Activated T-helper 2 cell treated with anti-CD3 and anti-CD28 coated beads, Interferon-gamma antibody, Interleukin-2, Interleukin-4, amounts not matched to agents 10 μg/mL and 5 μg/mL and 100 μg/mL, durations not matched to agents 14 hours and 24 hours and 36 hours (primary cell): ENCODE results near the gene CCSER2. TPM values are rescaled to one million over a fixed set of nuclear protein-coding genes. Genes with fewer than 3 reads are reported as not detected.

ENCODE experiments used
- DNase-seq: peaks from one replicate; pipeline ENCODE4 v3.0.0; 2021; ENCODE audit warnings: low spot score
- H3K27ac Mint-ChIP-seq: one replicate; pipeline ENCODE4 v1.8.0; 2021; ENCODE audit warnings: mixed read lengths
- H3K27me3 Mint-ChIP-seq: one replicate; pipeline ENCODE4 v1.8.0; 2021; ENCODE audit warnings: low read depth, mixed read lengths
- H3K36me3 Mint-ChIP-seq: one replicate; pipeline ENCODE4 v1.8.0; 2021; ENCODE audit warnings: low read depth, mixed read lengths
- H3K4me1 Mint-ChIP-seq: one replicate; pipeline ENCODE4 v1.8.0; 2021; ENCODE audit warnings: low read depth, mixed read lengths
- H3K4me3 Mint-ChIP-seq: one replicate; pipeline ENCODE4 v1.8.0; 2021; ENCODE audit warnings: low read depth, mild to moderate bottlenecking, moderate library complexity, mixed read lengths
- H3K9me3 Mint-ChIP-seq: one replicate; pipeline ENCODE4 v1.8.0; 2021; ENCODE audit warnings: mixed read lengths
- intact Hi-C: fragments of 100-400 bp; cut with micrococcal nuclease; formaldehyde crosslinking; loops from one replicate; pipeline ENCODE4 v1.15.1; 2023
- total RNA-seq: library from RNA; stranded (reverse); gene quantifications from 2 replicates; pipeline ENCODE4 v1.2.3, GENCODE V29; 2022

The CCSER2 gene
- total RNA-seq, 1 donor from 2014 or later = 41.4 TPM

DNA sequence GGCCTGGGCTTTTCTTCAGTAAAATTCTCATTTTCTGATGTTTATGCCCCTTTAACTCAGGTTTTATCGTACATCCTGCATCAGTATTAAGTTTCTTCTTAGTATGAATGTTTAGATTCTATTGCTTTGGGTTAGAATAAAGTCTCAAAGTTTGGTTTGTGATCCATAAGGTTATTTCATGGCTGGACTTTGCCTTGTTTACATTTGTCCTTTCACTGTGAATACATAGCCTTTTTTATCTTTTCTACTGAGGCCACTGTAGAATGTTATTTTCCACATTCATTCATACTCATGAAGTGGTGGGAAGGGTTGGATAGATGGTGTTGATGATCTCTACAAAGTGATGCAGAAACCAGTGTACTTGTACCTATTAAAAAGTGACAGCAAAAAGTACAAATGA is 59.8 kb downstream of the CCSER2 start:
- no peak overlapping the region for H3K4me3 Mint-ChIP-seq
- intact Hi-C loops = no loop called here
- peaks cover 42% of the 10 kb centered on the region for H3K36me3 Mint-ChIP-seq
- H3K4me1 Mint-ChIP-seq = no peaks in the 10 kb centered on the region
- DNase-seq = no peak
- H3K27ac Mint-ChIP-seq = no peak overlapping the region
- peaks cover 24% of the 10 kb centered on the region for H3K9me3 Mint-ChIP-seq
- H3K27me3 Mint-ChIP-seq = no peaks in the 10 kb centered on the region

- no peak for DNase-seq
- H3K27ac Mint-ChIP-seq = no peak overlapping the region
- no peaks in the 10 kb centered on the region for H3K4me1 Mint-ChIP-seq
- intact Hi-C loops = no loop called here
- peaks cover 26% of the 10 kb centered on the region for H3K36me3 Mint-ChIP-seq
- no peak overlapping the region for H3K4me3 Mint-ChIP-seq
- H3K9me3 Mint-ChIP-seq = peaks cover 2% of the 10 kb centered on the region
- H3K27me3 Mint-ChIP-seq = no peaks in the 10 kb centered on the region
These were observed 62.0 kb downstream of the CCSER2 start for GRCh38 chr10:84390364-84390763.

GRCh38 chr10:84391326-84391725 is 62.9 kb downstream of the CCSER2 start:
- intact Hi-C loops = no loop called here
- no peaks in the 10 kb centered on the region for H3K4me1 Mint-ChIP-seq
- no peak overlapping the region for H3K27ac Mint-ChIP-seq
- peaks cover 26% of the 10 kb centered on the region for H3K36me3 Mint-ChIP-seq
- H3K9me3 Mint-ChIP-seq = no peaks in the 10 kb centered on the region
- H3K27me3 Mint-ChIP-seq = no peaks in the 10 kb centered on the region
- H3K4me3 Mint-ChIP-seq = no peak overlapping the region
- no peak for DNase-seq

DNA sequence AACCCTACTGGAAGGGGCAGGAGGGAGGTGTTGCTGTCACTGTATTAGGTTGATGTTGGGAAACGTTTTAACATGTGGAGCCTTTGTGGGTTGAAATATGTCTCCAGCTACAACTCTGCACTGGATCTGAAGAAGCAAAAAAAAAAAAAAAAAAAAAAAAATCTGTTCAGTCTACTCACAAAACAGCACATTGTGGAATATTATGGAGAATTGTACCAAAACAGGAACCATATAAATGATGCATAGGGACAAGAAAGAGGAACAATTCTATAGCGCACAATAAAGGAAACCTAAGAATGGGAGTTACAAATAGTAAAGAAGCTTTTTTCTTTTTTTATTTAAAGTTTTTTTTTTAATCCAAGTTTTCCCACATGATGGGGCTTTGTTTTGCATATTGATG is 63.8 kb downstream of the CCSER2 start:
- Mint-ChIP-seq H3K27ac (no peak overlapping the region), H3K4me3 (no peak overlapping the region), H3K36me3 (peaks cover 27% of the 10 kb centered on the region), H3K27me3 (no peaks in the 10 kb centered on the region), H3K4me1 (no peaks in the 10 kb centered on the region), H3K9me3 (no peaks in the 10 kb centered on the region)
- intact Hi-C loops = no loop called here
- DNase-seq = no peak

DNA sequence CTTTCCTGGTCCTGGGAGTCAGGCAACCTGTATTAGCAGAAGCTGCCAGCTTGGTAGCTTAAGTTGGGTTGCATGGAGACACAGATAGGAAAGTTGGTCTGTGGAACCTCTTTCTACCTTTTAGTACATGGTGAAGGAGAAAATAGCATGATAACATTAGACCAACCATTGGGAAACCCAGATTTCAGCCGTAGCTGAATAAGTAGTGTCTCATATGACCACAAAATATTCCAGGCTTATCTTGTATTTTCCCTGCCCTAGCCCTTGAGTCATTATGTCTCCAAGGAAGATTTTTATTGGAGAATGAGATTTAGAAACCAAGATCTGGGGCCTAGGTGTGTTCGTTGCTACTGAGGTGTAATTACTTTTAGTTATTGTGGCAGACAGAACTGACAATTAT is 67.2 kb downstream of the CCSER2 start:
- H3K4me1 Mint-ChIP-seq = no peaks in the 10 kb centered on the region
- H3K9me3 Mint-ChIP-seq = peaks cover 16% of the 10 kb centered on the region
- no peak for DNase-seq
- intact Hi-C loops = no loop called here
- no peak overlapping the region for H3K27ac Mint-ChIP-seq
- H3K36me3 Mint-ChIP-seq = peaks cover 45% of the 10 kb centered on the region
- H3K4me3 Mint-ChIP-seq = no peak overlapping the region
- no peaks in the 10 kb centered on the region for H3K27me3 Mint-ChIP-seq

DNA sequence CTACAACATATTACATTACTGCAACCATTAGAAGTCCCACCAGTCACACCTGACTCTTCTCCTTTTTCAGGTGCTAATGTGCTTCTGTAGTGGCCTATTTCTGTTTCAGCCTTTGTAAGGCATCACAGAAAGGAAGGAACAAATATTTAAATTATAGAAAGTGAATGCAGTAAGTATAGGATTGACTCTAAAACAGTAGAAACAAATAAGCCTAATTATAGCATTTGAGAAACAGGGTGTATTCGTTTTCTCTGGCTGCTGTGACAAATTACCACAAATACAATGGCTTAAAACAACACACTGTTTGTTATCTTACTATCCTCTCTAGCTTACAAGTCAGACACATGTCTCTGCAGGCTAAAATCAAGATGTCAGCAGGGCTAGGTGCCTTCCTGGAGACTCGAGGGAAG is 69.4 kb downstream of the CCSER2 start:
- no peak for DNase-seq
- H3K9me3 Mint-ChIP-seq = peaks cover 16% of the 10 kb centered on the region
- H3K4me3 Mint-ChIP-seq = no peak overlapping the region
- intact Hi-C loops = no loop called here
- H3K36me3 Mint-ChIP-seq = peaks cover 51% of the 10 kb centered on the region
- no peaks in the 10 kb centered on the region for H3K27me3 Mint-ChIP-seq
- H3K4me1 Mint-ChIP-seq = no peaks in the 10 kb centered on the region
- no peak overlapping the region for H3K27ac Mint-ChIP-seq

DNA sequence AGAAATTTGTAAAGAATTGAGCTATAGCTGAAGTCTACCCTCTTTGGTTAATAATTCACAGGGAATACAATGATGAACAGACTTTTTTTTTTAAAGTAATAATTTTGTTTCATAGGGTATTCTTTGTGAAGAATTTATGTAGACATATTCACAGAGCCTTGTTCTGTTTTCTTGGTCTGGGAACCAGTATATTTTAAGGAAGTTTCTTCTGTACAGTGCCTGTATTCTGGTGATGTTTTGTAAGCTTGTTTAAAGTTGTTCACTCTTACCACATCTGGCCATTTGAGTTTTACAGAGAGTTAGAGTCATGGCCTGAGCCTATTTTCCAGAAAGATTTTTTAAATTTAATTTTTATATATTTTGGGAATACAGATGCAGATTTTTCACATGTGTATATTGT is 70.3 kb downstream of the CCSER2 start:
- Mint-ChIP-seq H3K9me3 (peaks cover 16% of the 10 kb centered on the region), H3K27ac (no peak overlapping the region), H3K36me3 (peaks cover 55% of the 10 kb centered on the region), H3K4me1 (no peaks in the 10 kb centered on the region), H3K4me3 (no peak overlapping the region), H3K27me3 (no peaks in the 10 kb centered on the region)
- DNase-seq = no peak
- intact Hi-C loops = no loop called here

DNA sequence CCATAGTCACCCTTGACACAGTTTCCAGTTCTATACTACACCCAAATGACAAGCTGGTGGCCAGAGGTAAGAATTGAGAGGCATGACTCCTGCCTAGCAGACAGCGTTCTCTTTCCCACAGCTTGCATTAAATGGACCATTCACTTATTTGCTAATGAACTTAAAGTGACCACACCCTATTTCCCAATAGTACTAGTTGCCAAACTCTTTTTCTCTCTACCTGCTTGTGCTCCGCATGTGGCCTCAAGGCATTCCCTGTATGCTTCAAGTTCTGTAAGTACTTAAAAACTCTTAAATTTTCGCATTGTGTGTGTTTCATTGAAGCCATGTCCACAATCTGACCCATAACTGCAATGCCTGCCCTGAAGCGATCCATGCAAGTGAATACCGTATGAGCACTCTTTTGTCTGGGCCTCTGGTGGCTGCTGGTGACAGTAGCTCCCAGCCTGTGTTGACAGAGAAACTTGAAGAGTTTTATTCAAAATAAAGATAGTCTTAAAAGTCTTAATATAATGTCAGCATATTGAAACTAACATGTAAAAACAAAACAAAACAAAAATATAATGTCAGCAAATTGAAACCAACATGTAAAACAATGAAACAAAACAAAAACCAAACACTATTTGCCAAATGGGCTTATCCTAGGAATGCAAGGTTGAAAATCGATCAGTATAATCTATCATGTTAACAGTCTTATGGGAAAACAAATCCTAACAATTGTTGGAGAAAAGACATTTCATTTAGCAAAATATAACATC is 73.6 kb downstream of the CCSER2 start:
- no peak overlapping the region for H3K4me3 Mint-ChIP-seq
- H3K27me3 Mint-ChIP-seq = no peaks in the 10 kb centered on the region
- intact Hi-C loops = no loop called here
- H3K4me1 Mint-ChIP-seq = peaks cover 17% of the 10 kb centered on the region
- H3K9me3 Mint-ChIP-seq = peaks cover 16% of the 10 kb centered on the region
- no peak overlapping the region for H3K27ac Mint-ChIP-seq
- H3K36me3 Mint-ChIP-seq = peaks cover 49% of the 10 kb centered on the region
- DNase-seq = no peak

GRCh38 chr10:84404783-84405182 is 76.4 kb downstream of the CCSER2 start:
- Mint-ChIP-seq H3K36me3 (peaks cover 42% of the 10 kb centered on the region), H3K27ac (no peak overlapping the region), H3K4me3 (no peak overlapping the region), H3K9me3 (peaks cover 6% of the 10 kb centered on the region), H3K4me1 (peaks cover 19% of the 10 kb centered on the region), H3K27me3 (no peaks in the 10 kb centered on the region)
- intact Hi-C loops = no loop called here
- DNase-seq = no peak

GRCh38 chr10:84405662-84406061 is 77.3 kb downstream of the CCSER2 start:
- H3K27ac Mint-ChIP-seq = no peak overlapping the region
- H3K27me3 Mint-ChIP-seq = no peaks in the 10 kb centered on the region
- H3K4me3 Mint-ChIP-seq = no peak overlapping the region
- DNase-seq = no peak
- peaks cover 19% of the 10 kb centered on the region for H3K4me1 Mint-ChIP-seq
- H3K9me3 Mint-ChIP-seq = peaks cover 11% of the 10 kb centered on the region
- intact Hi-C loops = loop anchor here (1.0 kb wide), 1 partner anchor 42 kb away; no protein-coding TSS in a partner anchor
- H3K36me3 Mint-ChIP-seq = peaks cover 43% of the 10 kb centered on the region

DNA sequence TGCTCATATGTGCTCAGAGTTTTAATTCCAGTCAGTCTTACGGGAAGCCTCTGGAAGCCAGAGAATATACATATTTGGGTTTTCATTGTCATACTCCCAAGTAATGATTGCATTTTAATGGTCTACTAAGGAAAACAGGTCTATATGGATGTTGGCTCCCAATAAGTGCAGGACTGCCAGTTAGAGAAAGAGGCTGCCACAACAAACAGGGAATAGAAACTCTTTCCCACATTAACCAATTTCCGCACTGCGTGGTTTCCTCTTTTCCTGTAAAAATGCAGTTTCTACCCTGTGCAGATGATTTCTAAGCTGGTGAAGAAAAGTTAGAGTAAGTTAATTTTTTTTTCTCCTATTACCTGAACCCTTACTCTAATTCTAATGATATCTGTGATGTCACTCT is 78.2 kb downstream of the CCSER2 start:
- no peak for DNase-seq
- H3K9me3 Mint-ChIP-seq = peaks cover 20% of the 10 kb centered on the region
- H3K27ac Mint-ChIP-seq = no peak overlapping the region
- peaks cover 19% of the 10 kb centered on the region for H3K4me1 Mint-ChIP-seq
- H3K36me3 Mint-ChIP-seq = peaks cover 48% of the 10 kb centered on the region
- intact Hi-C loops = loop anchor here (1.0 kb wide), 1 partner anchor 41 kb away; no protein-coding TSS in a partner anchor
- H3K27me3 Mint-ChIP-seq = no peaks in the 10 kb centered on the region
- no peak overlapping the region for H3K4me3 Mint-ChIP-seq

- Mint-ChIP-seq H3K9me3 (peaks cover 29% of the 10 kb centered on the region), H3K4me3 (no peak overlapping the region), H3K27ac (no peak overlapping the region), H3K36me3 (peaks cover 53% of the 10 kb centered on the region), H3K4me1 (peaks cover 19% of the 10 kb centered on the region), H3K27me3 (no peaks in the 10 kb centered on the region)
- intact Hi-C loops = no loop called here
- no peak for DNase-seq
These were observed 79.1 kb downstream of the CCSER2 start for GRCh38 chr10:84407388-84408049.

GRCh38 chr10:84412482-84412881 is 84.1 kb downstream of the CCSER2 start:
- Mint-ChIP-seq H3K36me3 (peaks cover 83% of the 10 kb centered on the region), H3K27me3 (no peaks in the 10 kb centered on the region), H3K27ac (no peak overlapping the region), H3K4me1 (peaks cover 2% of the 10 kb centered on the region), H3K4me3 (no peak overlapping the region), H3K9me3 (peaks cover 54% of the 10 kb centered on the region)
- intact Hi-C loops = no loop called here
- no peak for DNase-seq
